Activated B cell treated with CpG ODN at 0.5 μM for 24 hours (primary cell): ENCODE data around the gene ERVW-1. TPM values are rescaled to one million over a fixed set of nuclear protein-coding genes. Genes with fewer than 3 reads are reported as not detected.

Experiments used
- ATAC-seq: fragments of 200-7000 bp; cut with Tn5 transposase; one replicate; pipeline ENCODE4 v1.10.0; 2021; ENCODE audit warnings: low read depth, mild to moderate bottlenecking, moderate library complexity
- CTCF ChIA-PET: fragments of 350-600 bp; sonication (Branson Sonifier 250); formaldehyde crosslinking; loops from one replicate; lab custom pipeline; 2021; ENCODE audit warnings: antibody characterized with exemption; lab: Charles Lee
- POLR2A ChIA-PET: fragments of 350-600 bp; sonication (Branson Sonifier 250); formaldehyde crosslinking; loops from one replicate; lab custom pipeline; 2021; ENCODE audit warnings: antibody characterized with exemption; lab: Charles Lee
- DNase-seq: peaks from one replicate; pipeline ENCODE4 v3.0.0; 2022
- H3K27ac Mint-ChIP-seq: one replicate; pipeline ENCODE4 v1.8.0; 2020; ENCODE audit warnings: mixed read lengths
- H3K27me3 Mint-ChIP-seq: one replicate; pipeline ENCODE4 v1.8.0; 2021; ENCODE audit warnings: mixed read lengths
- H3K36me3 Mint-ChIP-seq: one replicate; pipeline ENCODE4 v1.8.0; 2021; ENCODE audit warnings: low read depth, mixed read lengths
- H3K4me1 Mint-ChIP-seq: one replicate; pipeline ENCODE4 v1.8.0; 2021; ENCODE audit warnings: mixed read lengths
- H3K4me3 Mint-ChIP-seq: one replicate; pipeline ENCODE4 v1.8.0; 2020; ENCODE audit warnings: mild to moderate bottlenecking, mixed read lengths
- H3K9me3 Mint-ChIP-seq: one replicate; pipeline ENCODE4 v1.8.0; 2020; ENCODE audit warnings: mixed read lengths
- intact Hi-C: fragments of 100-400 bp; cut with micrococcal nuclease; formaldehyde crosslinking; loops from one replicate; pipeline ENCODE4 v1.15.1; 2024
- total RNA-seq: library from RNA; stranded (reverse); gene quantifications from 2 replicates; pipeline ENCODE4 v1.2.3, GENCODE V29; 2022
- TF ChIP-seq, protein P1 (sequence below): fragments of 200-600 bp; IDR thresholded peaks from one replicate; pipeline ENCODE4 v1.8.0; 2022; ENCODE audit warnings: antibody characterized with exemption, mild to moderate bottlenecking

ERVW-1 gene
- total RNA-seq, 1 donor from 2014 or later = not detected

DNA sequence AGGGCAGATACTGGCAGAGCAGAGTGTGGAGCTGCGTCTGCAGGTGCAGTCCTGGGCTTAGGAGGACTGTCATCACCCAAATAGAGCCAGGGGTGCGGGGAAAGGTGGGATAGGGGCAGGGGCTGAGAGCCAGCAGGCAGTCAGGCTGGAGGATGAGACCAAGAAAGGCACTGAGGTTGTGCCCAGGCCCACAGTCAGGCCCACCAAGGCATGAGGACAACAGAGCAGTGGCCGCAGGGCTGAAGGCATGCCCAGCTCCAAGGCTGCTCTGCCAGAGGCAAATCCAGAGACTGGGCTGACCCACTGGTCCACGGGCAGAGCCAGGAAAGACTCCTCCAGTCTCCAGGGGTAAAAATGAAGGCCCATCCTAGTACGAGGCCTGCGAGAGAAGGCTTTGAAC is 54.8 kb downstream of the ERVW-1 start:
- TF ChIP-seq, protein P1, sequence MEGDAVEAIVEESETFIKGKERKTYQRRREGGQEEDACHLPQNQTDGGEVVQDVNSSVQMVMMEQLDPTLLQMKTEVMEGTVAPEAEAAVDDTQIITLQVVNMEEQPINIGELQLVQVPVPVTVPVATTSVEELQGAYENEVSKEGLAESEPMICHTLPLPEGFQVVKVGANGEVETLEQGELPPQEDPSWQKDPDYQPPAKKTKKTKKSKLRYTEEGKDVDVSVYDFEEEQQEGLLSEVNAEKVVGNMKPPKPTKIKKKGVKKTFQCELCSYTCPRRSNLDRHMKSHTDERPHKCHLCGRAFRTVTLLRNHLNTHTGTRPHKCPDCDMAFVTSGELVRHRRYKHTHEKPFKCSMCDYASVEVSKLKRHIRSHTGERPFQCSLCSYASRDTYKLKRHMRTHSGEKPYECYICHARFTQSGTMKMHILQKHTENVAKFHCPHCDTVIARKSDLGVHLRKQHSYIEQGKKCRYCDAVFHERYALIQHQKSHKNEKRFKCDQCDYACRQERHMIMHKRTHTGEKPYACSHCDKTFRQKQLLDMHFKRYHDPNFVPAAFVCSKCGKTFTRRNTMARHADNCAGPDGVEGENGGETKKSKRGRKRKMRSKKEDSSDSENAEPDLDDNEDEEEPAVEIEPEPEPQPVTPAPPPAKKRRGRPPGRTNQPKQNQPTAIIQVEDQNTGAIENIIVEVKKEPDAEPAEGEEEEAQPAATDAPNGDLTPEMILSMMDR = no peak
- H3K27me3 Mint-ChIP-seq = peaks cover 11% of the 10 kb centered on the region
- ATAC-seq (no peak), DNase-seq (no peak)
- H3K36me3 Mint-ChIP-seq = no peaks in the 10 kb centered on the region
- CTCF ChIA-PET = interaction anchor here (1.4 to 4.0 kb wide), 2 partner anchors 25 to 27 kb away, joined by 4 to 57 read pairs; partner anchors contain the start of gene GATAD1
- H3K4me3 Mint-ChIP-seq = no peak overlapping the region
- POLR2A ChIA-PET = interaction anchor here (3.9 kb wide), 1 partner anchor 25 kb away, joined by 33 read pairs; the partner anchor contains the start of gene GATAD1
- no peaks in the 10 kb centered on the region for H3K9me3 Mint-ChIP-seq
- H3K4me1 Mint-ChIP-seq = peaks cover 6% of the 10 kb centered on the region
- intact Hi-C loops = no loop called here
- no peak overlapping the region for H3K27ac Mint-ChIP-seq

DNA sequence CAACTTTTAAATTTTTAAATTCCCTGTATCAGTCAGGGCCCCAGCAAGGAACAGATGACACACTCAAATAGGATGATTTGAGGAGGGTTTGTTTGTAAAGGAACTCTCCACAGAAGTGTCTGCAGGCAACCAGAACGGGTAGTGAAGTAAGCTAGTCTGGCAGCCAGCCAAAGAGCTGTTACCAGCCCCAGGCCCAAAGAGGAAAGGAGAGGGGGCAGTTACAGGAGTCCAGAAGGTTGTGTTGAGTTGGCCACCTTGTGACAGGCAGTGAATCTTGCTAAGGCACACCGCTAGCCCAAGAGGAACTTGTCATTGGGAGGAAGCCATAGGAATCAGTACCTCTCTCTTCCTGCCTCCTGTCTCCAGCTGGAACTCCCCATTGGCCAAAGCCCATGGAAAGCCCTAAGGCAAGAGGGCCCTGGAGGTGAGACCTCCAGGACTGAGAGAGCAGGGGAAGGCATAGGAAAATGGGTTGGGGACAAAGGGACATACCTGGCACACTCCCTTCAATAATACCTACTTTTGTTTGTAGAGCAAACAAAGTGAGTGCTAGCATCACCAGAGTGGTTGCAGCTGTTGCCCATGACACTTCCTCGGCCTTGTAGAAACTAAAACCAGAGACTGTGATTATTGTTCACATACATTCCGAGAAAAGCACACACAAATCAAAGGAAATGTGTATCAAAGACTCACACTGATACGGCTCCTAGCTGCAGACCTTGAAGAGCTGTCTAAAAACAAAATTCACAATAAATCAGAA is 55.9 kb downstream of the ERVW-1 start:
- H3K4me3 Mint-ChIP-seq = no peak overlapping the region
- TF ChIP-seq, protein P1 = no peak
- no peaks in the 10 kb centered on the region for H3K9me3 Mint-ChIP-seq
- peaks cover 11% of the 10 kb centered on the region for H3K27me3 Mint-ChIP-seq
- peaks cover 6% of the 10 kb centered on the region for H3K4me1 Mint-ChIP-seq
- no peak overlapping the region for H3K27ac Mint-ChIP-seq
- ChIA-PET CTCF (interaction anchor here (1.4 to 1.7 kb wide), 2 partner anchors 26 to 28 kb away, joined by 4 read pairs; partner anchors contain the start of gene GATAD1), POLR2A (no interaction called here)
- ATAC-seq (no peak), DNase-seq (no peak)
- intact Hi-C loops = no loop called here
- H3K36me3 Mint-ChIP-seq = no peaks in the 10 kb centered on the region

Other genes starting within 250 kb of the ERVW-1 start
- 53.4 and 61.1 TPM in 2 replicates for gene KRIT1, start 232.0 kb downstream of the ERVW-1 start, total RNA-seq
- gene ANKIB1, start 232.0 kb downstream of the ERVW-1 start, total RNA-seq = 42.5 and 50.6 TPM in 2 replicates
- gene GATAD1, start 30.5 kb downstream of the ERVW-1 start, total RNA-seq = 30.6 and 36.2 TPM in 2 replicates
- gene PEX1, start 50.6 kb upstream of the ERVW-1 start, total RNA-seq = 18.2 and 21.8 TPM in 2 replicates
- gene RBM48, start 50.8 kb upstream of the ERVW-1 start, total RNA-seq = 21.6 and 24.3 TPM in 2 replicates
- gene FAM133B, start 112.4 kb upstream of the ERVW-1 start, total RNA-seq = 41.9 and 48.2 TPM in 2 replicates